RWPE2 (cell line): ENCODE data around the gene SEMA5A.

Source experiments
- ATAC-seq: fragments of 200-7000 bp; cut with Tn5 transposase; 3 replicates; pipeline ENCODE4 v1.9.1; 2021; ENCODE audit warnings: low read depth
- DNase-seq: peaks from one replicate; pipeline ENCODE4 v3.0.0-alpha.2; 2020; ENCODE audit warnings: low spot score
- H3K27ac ChIP-seq: fragments of 450-650 bp; 2 replicates; pipeline ENCODE4 v1.5.1; 2017; ENCODE audit warnings: mild to moderate bottlenecking; ENCODE audit not compliant: poor library complexity, severe bottlenecking
- H3K27me3 ChIP-seq: fragments of 250-450 bp; sonication (Bioruptor Pico); 2 replicates; pipeline ENCODE4 v1.5.1; 2021; ENCODE audit warnings: mild to moderate bottlenecking, moderate library complexity; ENCODE audit not compliant: insufficient read depth, poor library complexity, severe bottlenecking
- H3K36me3 ChIP-seq: fragments of 250-450 bp; sonication (Bioruptor Pico); 2 replicates; pipeline ENCODE4 v1.5.1; 2020; ENCODE audit warnings: low read depth, mild to moderate bottlenecking, moderate library complexity
- H3K4me1 ChIP-seq: fragments of 250-450 bp; sonication (Bioruptor Pico); 2 replicates; pipeline ENCODE4 v1.5.1; 2021; ENCODE audit warnings: mild to moderate bottlenecking, moderate library complexity; ENCODE audit not compliant: insufficient read depth, poor library complexity, severe bottlenecking
- H3K4me3 ChIP-seq: fragments of 250-450 bp; sonication (Bioruptor Pico); 2 replicates; pipeline ENCODE4 v1.5.1; 2021; ENCODE audit warnings: mild to moderate bottlenecking, moderate library complexity; ENCODE audit not compliant: severe bottlenecking
- H3K9me3 ChIP-seq: fragments of 250-450 bp; sonication (Bioruptor Pico); 2 replicates; pipeline ENCODE4 v1.5.1; 2021; ENCODE audit warnings: mild to moderate bottlenecking, moderate library complexity; ENCODE audit not compliant: severe bottlenecking
- TF ChIP-seq, protein P1 (sequence below): fragments of 450-650 bp; IDR thresholded peaks from one replicate; pipeline ENCODE4 v1.5.1; 2017; ENCODE audit warnings: mild to moderate bottlenecking, moderate library complexity; ENCODE audit not compliant: poor library complexity, severe bottlenecking

Gene SEMA5A

DNA sequence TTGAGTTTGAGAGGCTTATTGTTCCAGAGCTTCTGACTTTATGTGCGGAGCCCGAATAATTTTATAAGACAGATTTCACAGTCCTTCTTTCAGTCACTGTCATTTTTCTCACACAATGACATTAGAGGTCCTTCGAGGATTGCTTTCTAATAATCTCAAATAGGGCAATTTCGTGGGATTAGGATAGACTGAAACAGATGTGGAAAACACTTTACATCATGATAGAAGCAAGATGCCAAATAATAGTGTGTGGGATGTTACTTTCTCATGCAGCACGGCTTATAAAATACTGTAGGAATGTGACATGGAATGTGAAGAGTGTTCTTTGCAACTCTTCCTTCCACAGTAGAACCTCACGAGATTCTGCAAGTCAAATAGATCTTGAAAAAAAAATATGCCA lies 451.3 kb downstream of the SEMA5A start:
- Histone ChIP-seq H3K4me3 (no peak overlapping the region), H3K4me1 (no peaks in the 10 kb centered on the region), H3K27ac (no peak overlapping the region), H3K36me3 (no peaks in the 10 kb centered on the region), H3K9me3 (no peaks in the 10 kb centered on the region), H3K27me3 (no peaks in the 10 kb centered on the region)
- no peak for DNase-seq
- TF ChIP-seq, protein P1, sequence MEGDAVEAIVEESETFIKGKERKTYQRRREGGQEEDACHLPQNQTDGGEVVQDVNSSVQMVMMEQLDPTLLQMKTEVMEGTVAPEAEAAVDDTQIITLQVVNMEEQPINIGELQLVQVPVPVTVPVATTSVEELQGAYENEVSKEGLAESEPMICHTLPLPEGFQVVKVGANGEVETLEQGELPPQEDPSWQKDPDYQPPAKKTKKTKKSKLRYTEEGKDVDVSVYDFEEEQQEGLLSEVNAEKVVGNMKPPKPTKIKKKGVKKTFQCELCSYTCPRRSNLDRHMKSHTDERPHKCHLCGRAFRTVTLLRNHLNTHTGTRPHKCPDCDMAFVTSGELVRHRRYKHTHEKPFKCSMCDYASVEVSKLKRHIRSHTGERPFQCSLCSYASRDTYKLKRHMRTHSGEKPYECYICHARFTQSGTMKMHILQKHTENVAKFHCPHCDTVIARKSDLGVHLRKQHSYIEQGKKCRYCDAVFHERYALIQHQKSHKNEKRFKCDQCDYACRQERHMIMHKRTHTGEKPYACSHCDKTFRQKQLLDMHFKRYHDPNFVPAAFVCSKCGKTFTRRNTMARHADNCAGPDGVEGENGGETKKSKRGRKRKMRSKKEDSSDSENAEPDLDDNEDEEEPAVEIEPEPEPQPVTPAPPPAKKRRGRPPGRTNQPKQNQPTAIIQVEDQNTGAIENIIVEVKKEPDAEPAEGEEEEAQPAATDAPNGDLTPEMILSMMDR, result no peak
- ATAC-seq, result no peak

DNA sequence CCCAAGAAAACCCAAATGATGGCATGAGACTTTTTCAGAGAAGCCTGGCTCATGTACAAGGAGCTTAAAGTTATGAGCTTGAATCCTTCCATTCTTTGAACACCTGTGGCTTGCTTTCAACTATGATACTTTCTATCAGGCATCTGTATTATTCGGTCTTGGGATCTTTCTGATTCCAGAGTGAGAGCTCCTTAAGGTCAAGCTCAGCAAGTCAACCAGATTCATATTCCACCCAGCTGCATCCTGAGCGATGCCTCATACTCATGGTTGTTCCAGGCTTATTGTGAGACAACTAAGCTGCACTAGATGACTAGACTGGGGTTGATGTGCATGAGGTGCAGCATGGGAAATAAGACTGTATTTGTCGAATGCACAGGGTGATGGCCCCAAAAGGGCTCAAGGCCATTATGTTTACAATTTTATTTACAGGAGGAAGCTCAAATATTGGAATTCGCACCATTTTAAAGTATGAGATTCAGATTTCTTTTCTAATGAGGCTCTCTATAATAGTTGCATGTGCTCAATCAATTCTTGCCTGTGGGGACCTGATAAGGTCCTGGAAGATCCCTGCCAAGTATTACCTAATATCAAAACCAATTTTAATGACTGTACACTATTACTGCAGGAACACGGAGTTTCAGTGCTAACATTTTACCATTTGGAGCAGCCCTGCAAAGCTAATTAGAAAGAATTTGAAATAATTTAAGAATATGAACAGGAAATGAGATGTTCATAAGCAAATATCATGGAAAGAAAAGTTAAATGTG lies 453.8 kb downstream of the SEMA5A start:
- no peak overlapping the region for H3K27ac ChIP-seq
- H3K9me3 ChIP-seq, result no peaks in the 10 kb centered on the region
- no peaks in the 10 kb centered on the region for H3K27me3 ChIP-seq
- ATAC-seq, result no peak
- no peak for DNase-seq
- H3K4me3 ChIP-seq, result no peak overlapping the region
- no peaks in the 10 kb centered on the region for H3K4me1 ChIP-seq
- TF ChIP-seq, protein P1, result no peak
- no peaks in the 10 kb centered on the region for H3K36me3 ChIP-seq

DNA sequence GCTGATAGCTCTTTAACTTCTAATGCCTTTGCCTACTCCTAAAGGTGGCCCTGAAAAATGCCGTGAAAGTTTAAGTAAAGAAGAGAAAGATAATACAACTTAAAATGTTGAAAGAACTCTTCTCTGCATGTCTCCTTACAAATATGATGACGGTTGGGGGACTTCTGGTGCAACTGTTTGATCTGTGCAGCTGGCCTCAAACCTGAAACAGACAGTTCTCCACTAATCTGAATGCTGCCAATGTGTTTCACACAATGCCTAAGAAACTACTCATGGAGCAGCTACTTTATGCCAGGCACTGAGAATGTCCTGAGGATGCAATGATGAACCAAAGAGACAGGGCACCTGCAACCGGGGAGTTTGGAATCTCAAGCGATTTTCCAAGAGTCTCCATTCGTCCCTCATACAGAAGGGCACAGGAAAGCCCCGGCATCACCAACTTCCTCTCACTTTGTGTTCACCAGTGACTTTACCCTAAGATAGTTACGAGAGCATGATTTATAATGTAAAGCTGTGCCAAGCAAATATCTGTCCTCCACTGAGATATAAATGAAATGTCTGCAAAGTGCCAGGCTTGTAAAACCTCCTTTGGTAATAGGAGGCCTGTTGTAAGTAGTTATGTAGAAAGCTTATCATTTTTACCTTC lies 455.4 kb downstream of the SEMA5A start:
- H3K36me3 ChIP-seq, result no peaks in the 10 kb centered on the region
- no peaks in the 10 kb centered on the region for H3K9me3 ChIP-seq
- TF ChIP-seq, protein P1, result no peak
- H3K4me3 ChIP-seq, result no peak overlapping the region
- no peak overlapping the region for H3K27ac ChIP-seq
- ATAC-seq (no peak), DNase-seq (no peak)
- no peaks in the 10 kb centered on the region for H3K4me1 ChIP-seq
- no peaks in the 10 kb centered on the region for H3K27me3 ChIP-seq

DNA sequence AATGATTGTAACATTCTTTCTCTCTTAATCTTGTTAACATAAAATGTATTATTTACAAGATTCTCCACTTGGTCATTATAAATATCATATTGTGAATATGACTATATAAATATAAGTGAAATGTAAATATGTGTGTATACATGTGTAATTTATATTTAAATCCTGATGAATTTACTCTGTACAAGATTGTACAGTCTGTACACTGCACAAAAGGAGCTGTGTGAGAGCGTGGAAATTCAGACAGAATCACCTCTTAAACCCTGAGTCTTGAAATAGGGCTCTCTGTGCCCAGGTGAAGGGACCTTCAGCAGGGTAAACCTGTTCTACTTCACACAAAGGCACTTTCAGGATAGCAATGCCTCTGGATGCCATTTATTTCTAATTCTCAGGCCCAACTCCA lies 456.0 kb downstream of the SEMA5A start:
- TF ChIP-seq, protein P1, result no peak

DNA sequence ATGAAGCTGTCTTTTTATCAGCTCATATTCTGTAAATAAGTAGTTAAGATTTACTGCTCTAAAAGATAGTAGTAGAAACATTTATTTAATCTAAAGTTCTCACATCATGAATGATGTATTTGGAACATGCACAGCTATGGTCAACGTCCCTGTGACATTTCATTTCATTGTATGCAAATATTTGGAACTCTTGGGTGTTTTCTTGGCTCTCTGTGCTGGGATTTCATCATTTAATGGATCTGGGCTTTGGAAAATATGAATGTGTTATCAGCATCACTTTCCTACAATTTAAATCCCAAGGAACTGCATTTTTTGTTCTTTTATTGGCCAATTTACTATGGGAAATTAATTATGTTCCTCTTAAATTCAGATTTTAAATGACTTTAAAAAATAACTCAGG lies 462.9 kb downstream of the SEMA5A start:
- H3K36me3 ChIP-seq, result no peaks in the 10 kb centered on the region

More for the DNA sequence above, 456.0 kb downstream of the SEMA5A start:
- H3K36me3 ChIP-seq, result no peaks in the 10 kb centered on the region
- H3K9me3 ChIP-seq, result no peaks in the 10 kb centered on the region
- H3K4me3 ChIP-seq, result no peak overlapping the region
- no peak overlapping the region for H3K27ac ChIP-seq
- no peaks in the 10 kb centered on the region for H3K27me3 ChIP-seq
- ATAC-seq, result no peak
- DNase-seq, result no peak
- no peaks in the 10 kb centered on the region for H3K4me1 ChIP-seq

More for the DNA sequence above, 462.9 kb downstream of the SEMA5A start:
- no peaks in the 10 kb centered on the region for H3K27me3 ChIP-seq
- H3K4me1 ChIP-seq, result no peaks in the 10 kb centered on the region
- DNase-seq, result no peak
- H3K9me3 ChIP-seq, result no peaks in the 10 kb centered on the region
- no peak for ATAC-seq
- TF ChIP-seq, protein P1, result no peak
- no peak overlapping the region for H3K27ac ChIP-seq
- H3K4me3 ChIP-seq, result no peak overlapping the region
